Inflammatory macrophage treated with lipopolysaccharide for 1 hour (primary cell): ENCODE data around the gene ORAI3.
"Not testable (repeated sequence)": the region's sequence is repeated elsewhere in the genome, so short reads cannot be mapped to it uniquely, and the experiment has no call there.

Experiments used
- DNase-seq, 2 donors: peaks; one replicate each; pipeline ENCODE4 v3.0.0-alpha.2; 2020 to 2022

ORAI3 gene

DNA sequence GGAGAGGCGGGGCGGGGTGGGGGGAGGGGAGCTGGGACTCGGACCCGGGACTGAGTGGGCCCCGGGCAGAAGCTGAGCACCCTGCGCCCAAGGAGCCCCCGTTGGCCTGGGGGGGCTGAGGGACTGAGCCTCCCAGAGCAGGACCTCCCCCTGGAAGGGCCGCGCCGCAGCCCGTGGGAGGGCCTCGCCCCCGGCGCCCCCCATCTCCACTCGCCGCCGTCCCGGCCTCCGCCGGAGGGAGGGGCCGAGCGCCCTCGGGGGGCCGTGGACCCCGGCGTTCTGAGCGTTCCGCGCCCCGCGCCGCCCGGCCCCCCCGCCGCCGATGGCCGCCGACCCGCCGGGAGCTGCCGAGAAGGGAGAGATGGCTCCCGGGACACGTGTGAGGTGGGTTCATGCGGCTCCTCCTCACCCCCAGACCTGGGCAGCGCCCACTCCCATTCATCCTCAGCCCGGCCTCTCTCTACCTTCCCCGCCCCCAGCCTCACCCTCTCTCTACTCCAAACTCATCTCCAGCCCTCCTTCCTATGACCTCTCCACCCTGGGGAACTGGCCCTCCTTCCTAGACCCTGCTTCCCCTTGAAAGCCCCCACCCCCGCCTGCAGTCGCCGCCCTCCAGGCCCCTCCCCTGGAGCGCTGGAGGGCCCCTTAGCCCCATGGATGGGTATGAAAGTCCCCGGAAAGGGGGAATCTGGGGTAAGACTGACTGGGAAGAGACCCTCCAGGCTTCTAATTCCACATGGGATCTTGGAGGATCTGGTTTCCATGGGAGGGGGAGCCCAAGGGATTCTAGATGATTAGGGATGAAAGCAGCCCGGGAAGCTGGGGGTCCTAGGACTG lies 24.6 kb upstream of the ORAI3 start:
- peak; percentile 28 to 52 for DNase-seq

DNA sequence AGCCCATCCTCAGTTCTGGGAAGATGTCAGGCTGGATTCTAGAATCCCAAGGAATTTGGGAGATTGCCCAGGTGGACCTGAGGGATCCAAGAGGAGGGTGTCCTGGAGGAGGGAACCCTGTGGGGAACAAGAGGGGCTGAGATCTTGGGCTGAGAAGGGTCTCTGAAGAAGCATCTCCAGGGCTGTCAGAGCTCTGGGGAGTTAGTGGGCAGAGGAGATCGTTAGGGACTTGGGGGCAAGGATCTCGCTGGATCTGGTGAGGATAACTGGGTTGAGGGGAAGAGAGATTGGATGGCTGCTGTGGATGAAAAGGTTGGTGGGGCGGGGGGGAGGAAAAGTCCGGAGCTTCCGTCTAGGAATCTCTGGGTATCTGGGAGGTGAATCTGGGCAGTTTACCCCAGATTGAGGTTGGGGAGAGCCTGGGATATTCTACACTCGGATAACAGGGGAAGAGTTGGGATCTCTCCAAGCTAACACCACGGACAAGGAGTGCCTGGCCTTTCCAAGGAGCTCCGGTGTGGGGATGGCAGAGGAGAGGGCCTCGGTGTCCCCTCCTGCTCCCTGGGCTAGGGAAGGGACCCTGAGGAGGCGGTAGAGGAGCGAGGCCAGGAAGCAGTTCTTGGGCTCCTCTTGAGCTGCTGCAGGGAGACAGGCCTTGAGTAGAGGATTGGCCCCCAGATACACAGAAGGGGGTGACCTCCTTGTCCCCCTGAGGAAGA lies 23.8 kb upstream of the ORAI3 start:
- DNase-seq, result no peak

DNA sequence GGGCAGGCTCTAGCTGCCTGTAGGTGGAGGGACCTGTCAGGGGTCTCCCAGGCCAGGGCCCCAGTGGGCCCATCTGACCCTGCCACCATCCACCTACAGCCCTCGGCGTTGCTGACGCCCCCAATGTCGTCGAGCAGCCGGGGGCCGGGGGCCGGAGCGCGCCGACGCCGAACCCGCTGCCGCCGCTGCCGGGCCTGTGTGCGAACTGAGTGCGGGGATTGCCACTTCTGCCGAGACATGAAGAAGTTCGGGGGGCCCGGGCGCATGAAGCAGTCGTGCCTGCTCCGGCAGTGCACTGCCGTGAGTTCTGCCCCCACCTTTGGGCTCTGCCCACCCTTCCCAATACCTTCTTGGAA lies 23.3 kb upstream of the ORAI3 start:
- DNase-seq, result no peak

DNA sequence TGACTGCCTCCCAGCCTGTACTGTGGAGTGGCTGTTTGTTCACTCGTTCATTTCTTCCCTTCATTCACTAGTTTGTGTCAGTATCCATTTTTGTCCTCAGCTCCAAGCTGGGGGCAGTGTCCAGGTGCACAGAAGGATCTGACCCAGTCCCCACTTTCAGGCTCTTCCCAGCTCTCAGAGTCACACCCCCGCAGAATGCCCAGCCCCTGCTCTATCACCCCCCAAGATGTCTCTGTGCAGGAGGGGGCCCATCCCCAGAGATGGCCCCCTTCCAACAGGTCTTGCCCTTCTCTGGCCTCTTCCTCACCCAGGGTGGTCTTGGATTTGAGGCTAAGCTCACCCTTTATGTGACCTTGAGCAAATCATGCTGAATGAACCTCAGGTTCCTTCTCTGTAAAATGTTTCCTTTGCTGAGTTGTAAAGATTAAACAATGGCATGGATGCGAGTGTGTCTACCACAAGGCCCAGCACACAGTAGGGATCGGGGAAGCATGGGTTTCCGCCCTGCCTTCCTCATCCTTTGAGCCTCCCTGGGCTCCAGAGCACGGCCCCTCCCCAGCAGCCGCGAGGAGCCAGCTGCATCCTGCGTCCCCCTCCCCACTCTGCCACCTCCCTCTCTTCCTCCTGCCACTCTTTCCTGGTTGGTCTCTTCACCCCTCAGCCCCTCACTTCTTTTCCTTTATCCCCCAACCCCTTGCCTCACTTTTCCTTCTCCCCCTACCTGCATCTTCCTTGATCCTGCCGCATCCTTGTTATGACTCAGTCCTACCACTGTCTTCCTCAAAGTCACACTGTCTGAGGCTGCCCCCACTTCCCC lies 22.7 kb upstream of the ORAI3 start:
- DNase-seq, result no peak

- no peak for DNase-seq
These were observed 21.7 kb upstream of the ORAI3 start for GRCh38 chr16:30926937-30927788.

DNA sequence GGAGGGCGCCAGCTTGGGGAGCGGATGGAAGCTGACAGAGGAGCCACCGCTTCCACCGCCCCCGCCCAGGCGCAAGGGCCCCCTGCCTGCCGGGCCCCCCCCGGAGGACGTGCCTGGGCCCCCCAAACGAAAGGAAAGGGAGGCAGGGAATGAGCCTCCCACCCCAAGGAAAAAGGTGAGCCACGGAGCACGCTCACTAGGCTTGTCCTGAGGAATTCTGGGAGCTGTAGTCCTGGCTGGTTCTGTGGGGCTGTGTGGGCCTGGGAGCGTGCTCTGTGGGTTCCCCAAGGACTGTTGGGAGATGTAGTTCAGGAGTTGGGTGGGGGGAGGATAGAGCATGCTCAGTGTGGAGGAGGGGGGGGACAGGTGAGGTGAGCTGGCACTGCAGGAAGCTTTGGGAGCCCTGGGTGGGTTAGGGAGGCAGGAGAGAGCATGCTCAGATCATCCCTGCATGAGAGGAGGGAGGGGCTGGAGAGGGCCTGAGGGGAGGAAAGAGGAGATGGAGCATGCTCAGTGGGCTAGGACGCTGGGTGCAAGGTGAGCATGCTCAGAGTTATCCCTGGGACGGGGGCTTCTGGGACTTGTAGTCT lies 21.0 kb upstream of the ORAI3 start:
- DNase-seq, result peak; percentile 27 to 50

- no peak for DNase-seq
These were observed 20.5 kb upstream of the ORAI3 start for GRCh38 chr16:30928390-30928789.

- DNase-seq, result no peak
These were observed 19.7 kb upstream of the ORAI3 start for GRCh38 chr16:30929167-30929566.

- DNase-seq, result no peak
These were observed 18.7 kb upstream of the ORAI3 start for GRCh38 chr16:30930160-30930571.

DNA sequence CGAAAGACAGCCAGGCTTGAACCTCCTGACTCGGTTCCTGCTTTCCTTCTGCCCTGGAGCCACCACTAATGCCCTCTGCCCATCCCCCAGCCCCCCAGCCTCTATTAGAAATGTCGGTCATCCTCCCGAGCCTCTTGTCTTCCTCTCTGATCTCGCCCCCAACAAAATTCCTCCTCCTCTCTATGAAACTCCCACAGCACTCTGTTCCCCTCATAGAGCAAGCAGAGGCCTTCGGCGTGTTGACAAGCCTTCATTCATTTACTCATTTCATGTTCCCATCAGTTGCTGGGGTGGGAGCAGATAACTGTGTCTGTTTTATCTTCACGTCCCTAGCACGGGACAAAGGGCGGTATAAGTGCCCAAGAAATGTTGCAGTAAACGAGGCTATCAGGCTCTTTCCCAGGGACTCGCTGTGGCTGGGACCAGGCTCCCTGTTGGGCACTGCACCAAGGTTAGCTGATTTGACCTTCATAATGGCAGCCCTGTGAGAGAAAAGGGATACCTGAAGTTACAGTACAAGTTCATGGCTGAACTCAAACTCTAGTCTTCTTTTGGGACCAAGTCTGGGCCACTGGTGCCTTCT lies 17.7 kb upstream of the ORAI3 start:
- DNase-seq, result no peak

GRCh38 chr16:30934827-30935557 lies 13.9 kb upstream of the ORAI3 start:
- peak; percentile 67 to 90 for DNase-seq

- no peak for DNase-seq
These were observed 11.2 kb upstream of the ORAI3 start for GRCh38 chr16:30937692-30938091.

GRCh38 chr16:30939571-30939970 lies 9.3 kb upstream of the ORAI3 start:
- DNase-seq, result not testable (repeated sequence)

- DNase-seq, result peak; percentile 61 to 86
These were observed 7.1 kb upstream of the ORAI3 start for GRCh38 chr16:30941600-30942425.

GRCh38 chr16:30942426-30942806 lies 6.5 kb upstream of the ORAI3 start:
- DNase-seq, result no peak

GRCh38 chr16:30944352-30944751 lies 4.5 kb upstream of the ORAI3 start:
- no peak for DNase-seq

DNA sequence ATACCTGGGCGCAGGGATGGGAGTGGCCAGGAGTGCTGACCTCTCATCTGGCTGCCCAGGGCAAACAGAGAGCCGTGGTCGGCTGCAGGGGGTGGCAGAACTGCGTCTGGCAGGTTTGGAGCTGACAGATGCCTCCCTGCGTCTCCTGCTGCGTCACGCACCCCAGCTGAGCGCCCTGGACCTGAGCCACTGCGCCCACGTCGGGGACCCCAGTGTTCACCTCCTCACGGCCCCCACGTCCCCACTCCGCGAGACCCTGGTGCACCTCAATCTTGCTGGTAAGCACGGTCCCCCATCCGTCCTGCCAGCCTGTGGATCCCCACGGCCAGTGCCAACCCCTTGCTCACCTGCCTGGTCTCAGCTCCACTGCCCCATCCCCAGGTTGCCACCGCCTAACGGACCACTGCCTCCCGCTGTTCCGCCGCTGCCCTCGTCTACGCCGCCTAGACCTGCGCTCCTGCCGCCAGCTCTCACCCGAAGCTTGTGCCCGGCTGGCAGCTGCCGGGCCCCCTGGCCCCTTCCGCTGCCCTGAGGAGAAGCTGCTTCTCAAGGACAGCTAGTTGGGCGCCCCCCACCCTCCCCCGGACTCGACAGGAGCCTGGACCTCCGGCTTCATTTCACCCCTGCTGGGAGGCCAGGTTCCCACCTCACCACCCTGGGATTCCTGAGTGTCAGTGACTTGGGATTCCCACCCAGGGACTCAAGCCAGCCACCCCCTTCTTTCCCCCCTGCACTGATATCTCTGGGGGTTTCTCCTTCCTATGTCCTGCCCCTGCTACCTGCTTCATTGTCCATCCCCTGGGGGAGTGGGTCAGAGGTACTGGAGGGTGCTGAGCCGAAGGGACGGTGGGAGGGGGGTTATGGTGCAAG lies 2.0 kb upstream of the ORAI3 start:
- DNase-seq, result no peak

DNA sequence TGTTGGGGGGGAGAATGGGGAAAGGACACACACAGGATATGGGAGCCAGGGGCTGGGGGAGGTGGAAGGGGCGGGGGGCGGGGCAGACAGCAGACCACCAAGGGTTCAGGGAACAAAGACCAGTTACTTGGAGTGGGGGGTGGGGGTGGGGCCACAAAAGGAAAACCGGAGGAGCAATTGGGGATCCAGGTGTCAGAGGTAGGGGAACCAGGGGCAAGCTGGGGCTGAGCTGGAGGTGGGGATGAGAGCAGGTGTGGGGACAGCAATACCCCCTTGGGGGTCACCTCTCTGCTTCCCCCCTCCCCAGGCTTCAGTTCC lies 1.4 kb upstream of the ORAI3 start:
- DNase-seq, result no peak
